Stimulated activated CD4-positive, alpha-beta T cell treated with anti-CD3 and anti-CD28 coated beads, Interleukin-1b, Interleukin-23, amount 100 ng/mL, for 4 hours (primary cell): ENCODE results near the gene PARD3B.
"Not testable (repeated sequence)": the region's sequence is repeated elsewhere in the genome, so short reads cannot be mapped to it uniquely, and the experiment has no call there.

ENCODE experiments used
- DNase-seq, 2 donors: peaks; one replicate each; pipeline ENCODE4 v3.0.0-alpha.2; 2020; ENCODE audit warnings: low read depth in 2 of 2

Gene PARD3B

GRCh38 chr2:205463466-205464025, 918.3 kb downstream of the PARD3B start:
- no peak for DNase-seq

- DNase-seq, result no peak
Measured at GRCh38 chr2:205464681-205465080, 919.4 kb downstream of the PARD3B start.

GRCh38 chr2:205465791-205466190, 920.5 kb downstream of the PARD3B start:
- DNase-seq, result no peak

GRCh38 chr2:205471776-205472175, 926.5 kb downstream of the PARD3B start:
- no peak for DNase-seq

GRCh38 chr2:205473791-205474190, 928.5 kb downstream of the PARD3B start:
- no peak for DNase-seq

GRCh38 chr2:205474741-205475415, 929.6 kb downstream of the PARD3B start:
- DNase-seq, result no peak

GRCh38 chr2:205475416-205475768, 930.1 kb downstream of the PARD3B start:
- DNase-seq, result no peak

GRCh38 chr2:205477016-205477705, 931.9 kb downstream of the PARD3B start:
- DNase-seq, result no peak

- no peak for DNase-seq
Measured at GRCh38 chr2:205481861-205482260, 936.6 kb downstream of the PARD3B start.

- DNase-seq, result no peak
Measured at GRCh38 chr2:205482399-205483081, 937.3 kb downstream of the PARD3B start.

GRCh38 chr2:205483095-205483494, 937.8 kb downstream of the PARD3B start:
- no peak for DNase-seq

- DNase-seq, result no peak
Measured at GRCh38 chr2:205484215-205484614, 938.9 kb downstream of the PARD3B start.

GRCh38 chr2:205484764-205485163, 939.5 kb downstream of the PARD3B start:
- no peak for DNase-seq

- not testable (repeated sequence) for DNase-seq
Measured at GRCh38 chr2:205493528-205493927, 948.3 kb downstream of the PARD3B start.

- DNase-seq, result no peak
Measured at GRCh38 chr2:205494537-205495235, 949.4 kb downstream of the PARD3B start.

GRCh38 chr2:205495819-205496218, 950.5 kb downstream of the PARD3B start:
- DNase-seq, result no peak

GRCh38 chr2:205496370-205496769, 951.1 kb downstream of the PARD3B start:
- DNase-seq, result no peak

GRCh38 chr2:205496772-205497171, 951.5 kb downstream of the PARD3B start:
- no peak for DNase-seq

- no peak for DNase-seq
Measured at GRCh38 chr2:205499006-205499405, 953.7 kb downstream of the PARD3B start.

GRCh38 chr2:205500065-205500464, 954.8 kb downstream of the PARD3B start:
- no peak for DNase-seq

GRCh38 chr2:205500951-205501350, 955.7 kb downstream of the PARD3B start:
- no peak for DNase-seq

- DNase-seq, result no peak
Measured at GRCh38 chr2:205501826-205502225, 956.6 kb downstream of the PARD3B start.
